GM04504 (cell line): ENCODE results near the gene LMBR1.
A peak's percentile ranks its signal among the peaks of the same experiment; 100 is the strongest.
"Not testable (repeated sequence)": the region's sequence is repeated elsewhere in the genome, so short reads cannot be mapped to it uniquely, and the experiment has no call there.

Experiments used
- DNase-seq: peaks from one replicate; pipeline ENCODE4 v3.0.0-alpha.2; 2012; ENCODE audit warnings: low read depth

LMBR1 gene

GRCh38 chr7:156892821-156893706 is at the start of gene LMBR1:
TSS of gene LMBR1 (minus strand) at chr7:156893183. CDS start at chr7:156892993, 190 bp downstream.
- peak; percentile 85 for DNase-seq

GRCh38 chr7:156942708-156943090 is 49.7 kb upstream of the LMBR1 start:
- DNase-seq, result no peak

GRCh38 chr7:156941393-156942182 is 48.6 kb upstream of the LMBR1 start:
- DNase-seq, result no peak

GRCh38 chr7:156940421-156941122 is 47.6 kb upstream of the LMBR1 start:
- no peak for DNase-seq

- DNase-seq, result not testable (repeated sequence)
These were observed 43.8 kb upstream of the LMBR1 start for GRCh38 chr7:156936766-156937165.

GRCh38 chr7:156935250-156935649 is 42.3 kb upstream of the LMBR1 start:
- DNase-seq, result no peak

- DNase-seq, result no peak
These were observed 39.0 kb upstream of the LMBR1 start for GRCh38 chr7:156932006-156932405.

- no peak for DNase-seq
These were observed 37.0 kb upstream of the LMBR1 start for GRCh38 chr7:156929789-156930539.

- DNase-seq, result no peak
These were observed 35.4 kb upstream of the LMBR1 start for GRCh38 chr7:156928406-156928747.

- DNase-seq, result no peak
These were observed 34.8 kb upstream of the LMBR1 start for GRCh38 chr7:156927571-156928405.

GRCh38 chr7:156925821-156926220 is 32.8 kb upstream of the LMBR1 start:
- DNase-seq, result not testable (repeated sequence)

GRCh38 chr7:156922304-156922703 is 29.3 kb upstream of the LMBR1 start:
- not testable (repeated sequence) for DNase-seq

- not testable (repeated sequence) for DNase-seq
These were observed 27.7 kb upstream of the LMBR1 start for GRCh38 chr7:156920487-156921373.

- no peak for DNase-seq
These were observed 27.1 kb upstream of the LMBR1 start for GRCh38 chr7:156920076-156920475.

GRCh38 chr7:156919132-156919713 is 26.2 kb upstream of the LMBR1 start:
- no peak for DNase-seq

- no peak for DNase-seq
These were observed 25.7 kb upstream of the LMBR1 start for GRCh38 chr7:156918635-156919034.

GRCh38 chr7:156909574-156910252 is 16.7 kb upstream of the LMBR1 start:
- not testable (repeated sequence) for DNase-seq

- DNase-seq, result peak; percentile 77
These were observed 14.7 kb upstream of the LMBR1 start for GRCh38 chr7:156907656-156908055.

- no peak for DNase-seq
These were observed 13.2 kb upstream of the LMBR1 start for GRCh38 chr7:156906200-156906649.
